NK-92 treated with Interleukin-12 subunit alpha and Interleukin-12 subunit beta, amount 100 ng/mL, for 24 hours (cell line): Measurements from ENCODE around the gene PHLDB1.
A peak's percentile ranks its signal among the peaks of the same experiment; 100 is the strongest.
"Not testable (repeated sequence)": the region's sequence is repeated elsewhere in the genome, so short reads cannot be mapped to it uniquely, and the experiment has no call there.

ENCODE experiments used
- DNase-seq: peaks from one replicate; lab custom pipeline; 2025; lab: John Stamatoyannopoulos, UW

PHLDB1 gene

GRCh38 chr11:118607401-118608359 lies at the start of gene PHLDB1:
TSS of gene PHLDB1 (plus strand) at chr11:118607615. CDS start at chr11:118613837, 6,222 bp downstream.
- DNase-seq, result no peak

DNA sequence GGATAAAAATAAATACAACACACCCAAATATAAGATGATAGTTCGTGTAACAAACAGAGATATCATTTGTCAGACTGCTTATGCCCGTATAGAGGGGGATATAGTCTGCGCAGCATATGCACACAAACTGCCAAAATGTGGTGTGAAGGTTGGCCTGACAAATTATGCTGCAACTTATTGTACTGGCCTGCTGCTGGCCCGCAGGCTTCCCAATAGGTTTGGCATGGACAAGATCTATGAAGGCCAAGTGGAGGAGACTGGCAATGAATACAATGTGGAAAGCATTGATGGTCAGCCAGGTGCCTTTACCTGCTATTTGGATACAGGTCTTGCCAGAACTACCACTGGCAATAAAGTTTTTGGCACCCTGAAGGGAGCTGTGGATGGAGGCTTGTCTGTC lies 46.6 kb upstream of the PHLDB1 start:
- DNase-seq, result no peak

- DNase-seq, result no peak
Measured at GRCh38 chr11:118565051-118565450, 42.4 kb upstream of the PHLDB1 start.

DNA sequence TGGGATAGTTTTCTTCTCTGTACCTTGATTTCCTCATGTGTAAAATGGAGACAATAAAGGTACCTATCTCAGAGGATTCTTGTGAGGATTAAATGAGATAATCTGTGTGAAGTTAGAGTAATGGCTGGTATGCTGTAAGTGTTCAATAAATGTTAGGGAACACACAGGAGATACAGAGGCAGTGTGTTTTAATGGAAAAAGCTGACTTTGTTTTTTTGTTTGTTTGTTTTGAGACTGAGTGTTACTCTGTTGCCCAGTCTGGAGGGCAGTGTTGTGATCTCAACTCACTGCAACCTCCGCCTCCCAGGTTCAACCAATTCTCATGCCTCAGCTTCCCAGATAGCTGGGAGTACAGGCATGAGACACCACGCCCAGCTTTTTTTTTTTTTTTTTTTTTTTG lies 37.7 kb upstream of the PHLDB1 start:
- no peak for DNase-seq

- no peak for DNase-seq
Measured at GRCh38 chr11:118570787-118571186, 36.6 kb upstream of the PHLDB1 start.

- DNase-seq, result not testable (repeated sequence)
Measured at GRCh38 chr11:118571701-118572060, 35.7 kb upstream of the PHLDB1 start.

DNA sequence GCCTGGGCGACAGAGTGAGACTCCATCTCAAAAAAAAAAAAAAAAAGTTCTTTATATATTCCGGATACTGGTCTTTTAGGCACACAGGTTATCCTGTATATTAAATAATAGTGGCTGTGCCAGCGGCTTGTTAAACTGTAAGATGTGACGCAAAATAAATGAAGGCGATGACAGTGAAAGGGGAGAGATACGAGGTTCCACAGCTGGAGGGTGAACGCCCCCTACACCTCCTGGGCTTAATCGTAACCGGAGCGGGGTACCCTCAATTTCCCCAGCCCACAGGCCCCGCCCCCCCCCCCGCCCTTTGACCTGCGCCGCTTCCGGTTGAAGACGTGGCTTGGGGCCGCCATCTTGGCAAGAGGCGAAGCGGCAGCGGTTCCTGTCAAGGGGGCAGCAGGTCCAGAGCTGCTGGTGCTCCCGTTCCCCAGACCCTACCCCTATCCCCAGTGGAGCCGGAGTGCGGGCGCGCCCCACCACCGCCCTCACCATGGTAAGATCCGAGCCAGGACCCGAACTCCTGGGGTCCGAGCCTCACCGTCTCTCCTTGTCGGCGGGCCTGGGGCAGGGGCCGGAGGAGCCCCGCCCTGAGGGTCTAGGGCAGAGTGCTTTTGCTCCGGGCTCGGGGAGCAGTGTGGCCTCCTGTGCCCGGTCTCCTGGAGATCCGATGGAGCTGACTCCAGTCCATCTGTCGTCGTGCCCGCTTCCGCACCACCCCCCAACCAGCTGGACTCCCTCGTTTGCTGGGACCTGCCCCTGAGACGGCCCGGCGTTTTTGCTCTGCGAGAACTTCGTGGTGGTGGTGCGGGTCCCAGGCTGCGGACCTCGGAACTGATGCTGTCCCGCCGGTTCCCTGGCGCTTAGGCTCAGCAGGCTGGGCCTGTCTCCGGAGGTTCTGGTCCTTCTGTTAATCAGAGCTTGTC lies 35.1 kb upstream of the PHLDB1 start, which contains the start of gene ARCN1:
Gene ARCN1, plus strand, starts transcription at position 349 of the 920 bp plus-strand sequence. Its CDS starts 139 bp downstream, at position 488.
- DNase-seq, result peak; percentile 82

- DNase-seq, result no peak
Measured at GRCh38 chr11:118572981-118573550, 34.3 kb upstream of the PHLDB1 start.

DNA sequence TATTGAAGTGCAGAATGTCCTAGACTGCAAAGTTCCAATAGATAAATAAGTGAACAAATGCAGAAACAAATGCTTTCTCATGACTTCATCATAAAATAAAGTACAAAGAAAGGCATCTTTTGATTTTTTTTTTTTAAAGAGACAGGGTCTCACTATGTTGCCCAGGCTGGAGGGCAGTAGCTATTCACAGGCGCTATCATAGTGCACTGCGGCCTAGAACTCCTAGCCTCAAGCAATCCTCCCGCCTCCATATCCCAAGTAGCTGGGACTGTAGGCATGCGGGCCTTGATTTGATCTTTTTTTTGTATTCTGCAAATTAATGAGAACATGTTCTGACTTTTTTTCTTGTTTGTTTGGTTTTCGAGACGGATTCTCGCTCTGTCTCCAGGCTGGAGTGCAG lies 32.8 kb upstream of the PHLDB1 start:
- no peak for DNase-seq

DNA sequence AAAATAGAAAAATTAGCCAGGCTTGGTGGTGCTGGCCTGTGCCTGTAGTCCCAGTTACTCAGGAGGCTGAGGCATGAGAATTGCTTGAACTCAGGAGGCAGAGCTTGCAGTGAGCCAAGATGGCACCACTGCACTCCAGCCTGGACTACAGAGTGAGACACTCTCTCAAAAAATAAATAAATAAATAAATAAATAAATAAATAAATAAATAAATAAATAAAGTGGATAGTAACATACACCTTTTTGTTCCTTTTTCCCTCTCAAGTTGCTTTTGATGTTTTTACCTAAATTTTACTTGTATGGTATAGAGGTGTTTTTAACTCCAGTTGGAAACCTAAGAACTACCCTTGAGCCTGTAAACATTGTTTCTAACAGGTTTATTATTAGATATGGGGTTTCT lies 29.4 kb upstream of the PHLDB1 start:
- DNase-seq, result not testable (repeated sequence)

DNA sequence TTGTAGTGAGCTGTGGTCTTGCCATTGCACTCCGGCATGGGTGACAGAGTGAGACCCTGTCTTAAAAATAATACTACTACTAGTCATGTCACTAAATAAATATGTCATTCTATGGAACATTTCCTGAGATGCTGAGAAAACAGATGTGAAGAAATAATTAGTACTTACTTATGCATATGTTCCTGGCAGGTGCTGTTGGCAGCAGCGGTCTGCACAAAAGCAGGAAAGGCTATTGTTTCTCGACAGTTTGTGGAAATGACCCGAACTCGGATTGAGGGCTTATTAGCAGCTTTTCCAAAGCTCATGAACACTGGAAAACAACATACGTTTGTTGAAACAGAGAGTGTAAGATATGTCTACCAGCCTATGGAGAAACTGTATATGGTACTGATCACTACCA lies 26.4 kb upstream of the PHLDB1 start:
- no peak for DNase-seq

DNA sequence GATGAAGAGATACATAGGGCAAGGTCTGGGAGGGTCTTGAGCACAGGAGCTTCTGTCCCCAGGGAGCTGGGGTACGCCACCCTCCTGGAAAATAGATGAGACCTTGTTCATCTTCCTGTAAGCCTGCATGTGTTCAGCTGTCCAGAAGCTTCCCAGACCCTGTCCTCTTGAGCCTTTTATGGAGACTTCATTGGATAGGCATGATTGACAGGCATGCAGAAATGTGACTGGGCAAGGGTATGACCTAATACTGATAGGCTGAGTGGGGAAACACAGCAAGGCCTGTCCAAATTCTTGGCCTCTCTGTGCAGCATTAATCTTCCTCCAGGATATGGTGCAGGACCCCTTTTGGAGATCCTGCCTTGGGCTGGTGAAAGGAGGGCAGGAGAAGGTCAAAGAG lies 19.5 kb upstream of the PHLDB1 start:
- DNase-seq, result no peak

GRCh38 chr11:118592616-118593367 lies 14.6 kb upstream of the PHLDB1 start:
- no peak for DNase-seq

DNA sequence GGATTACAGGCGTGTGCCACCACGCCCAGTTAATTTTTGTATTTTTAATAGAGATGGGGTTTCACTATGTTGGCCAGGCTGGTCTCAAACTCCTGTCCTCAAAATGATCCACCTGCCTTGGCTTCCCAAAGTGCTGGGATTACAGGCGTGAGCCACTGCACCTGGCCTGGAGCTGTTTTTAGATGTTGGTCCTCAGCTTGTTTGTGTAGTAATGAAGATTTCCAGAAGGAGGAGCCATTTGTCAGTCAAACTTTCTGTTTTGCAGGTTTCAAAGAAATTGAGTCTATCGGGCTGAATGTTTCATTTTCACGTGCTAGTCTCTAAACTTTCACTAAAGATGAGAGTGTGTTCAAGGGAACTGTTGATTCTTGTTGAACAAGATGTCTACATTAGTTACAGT lies 12.4 kb upstream of the PHLDB1 start:
- DNase-seq, result not testable (repeated sequence)

- DNase-seq, result no peak
Measured at GRCh38 chr11:118596224-118597146, 10.9 kb upstream of the PHLDB1 start.

DNA sequence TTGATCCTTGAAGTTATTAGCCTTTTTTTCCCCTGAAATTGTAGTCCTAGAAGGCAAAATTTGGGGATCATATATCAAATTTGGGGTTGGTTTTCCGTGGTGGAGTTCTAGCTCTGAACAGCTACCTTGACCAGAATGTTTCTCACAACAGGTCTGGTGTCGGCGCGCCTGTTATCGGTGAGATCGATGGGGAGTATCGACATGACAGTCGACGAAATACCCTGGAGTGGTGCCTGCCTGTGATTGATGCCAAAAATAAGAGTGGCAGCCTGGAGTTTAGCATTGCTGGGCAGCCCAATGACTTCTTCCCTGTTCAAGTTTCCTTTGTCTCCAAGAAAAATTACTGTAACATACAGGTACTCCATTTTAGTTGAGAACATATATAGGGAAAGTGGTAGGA lies 9.9 kb upstream of the PHLDB1 start:
- no peak for DNase-seq

DNA sequence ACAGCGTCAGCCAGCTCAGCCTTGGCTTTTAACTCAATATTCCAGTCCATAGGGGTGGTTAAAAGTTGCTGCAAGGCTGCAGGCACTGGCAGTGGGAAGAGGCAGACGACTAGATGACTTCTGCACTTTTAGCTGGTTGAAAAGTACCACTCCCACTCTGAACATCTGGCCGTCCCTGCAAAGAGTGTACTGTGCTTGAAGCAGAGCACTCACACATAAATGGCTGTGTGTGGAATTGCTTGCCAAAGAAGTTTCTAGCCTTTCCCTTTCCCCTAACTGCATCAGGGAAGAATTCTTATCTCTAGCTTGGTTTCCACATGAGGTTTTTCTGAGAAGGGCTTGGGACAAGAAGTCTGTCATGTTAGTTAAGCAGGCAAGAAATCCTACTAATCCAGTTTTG lies 5.1 kb upstream of the PHLDB1 start:
- DNase-seq, result no peak

DNA sequence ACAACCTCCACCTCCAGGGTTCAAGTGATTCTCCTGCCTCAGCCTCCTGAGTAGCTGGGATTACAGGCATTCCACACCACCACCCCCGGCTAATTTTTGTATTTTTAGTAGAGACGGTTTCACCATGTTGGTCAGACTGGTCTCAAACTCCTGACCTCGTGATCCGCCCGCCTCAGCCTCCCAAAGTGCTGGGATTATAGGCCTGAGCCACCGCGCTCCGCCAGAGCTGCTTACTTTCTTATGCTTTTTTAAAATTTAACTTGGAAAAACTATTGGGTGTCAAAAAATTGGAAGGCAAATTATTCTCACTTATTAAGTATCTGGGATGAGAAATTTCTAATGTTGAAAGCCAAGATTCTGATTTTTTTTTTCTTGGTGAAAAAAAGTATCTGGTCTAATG lies 3.7 kb upstream of the PHLDB1 start:
- not testable (repeated sequence) for DNase-seq

DNA sequence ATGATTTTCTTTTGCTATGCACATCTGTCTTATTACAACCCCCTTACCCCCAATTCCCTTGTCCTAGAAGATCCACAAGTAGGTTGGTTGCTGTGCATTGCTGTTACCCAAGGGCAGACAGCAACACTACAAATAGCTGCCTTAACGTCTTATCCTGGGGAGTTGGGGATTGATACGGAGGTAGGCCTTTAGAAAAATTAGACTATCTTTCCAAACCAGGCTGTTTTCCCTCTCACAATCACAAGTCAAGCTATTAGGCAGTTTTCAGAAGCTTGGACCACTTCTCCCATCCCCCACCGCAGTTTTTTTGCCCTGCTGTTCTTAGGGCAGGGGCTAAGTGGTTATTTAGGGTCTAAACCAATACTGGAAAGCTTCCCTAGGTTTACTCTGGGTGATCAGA lies 2.8 kb upstream of the PHLDB1 start:
- DNase-seq, result no peak

DNA sequence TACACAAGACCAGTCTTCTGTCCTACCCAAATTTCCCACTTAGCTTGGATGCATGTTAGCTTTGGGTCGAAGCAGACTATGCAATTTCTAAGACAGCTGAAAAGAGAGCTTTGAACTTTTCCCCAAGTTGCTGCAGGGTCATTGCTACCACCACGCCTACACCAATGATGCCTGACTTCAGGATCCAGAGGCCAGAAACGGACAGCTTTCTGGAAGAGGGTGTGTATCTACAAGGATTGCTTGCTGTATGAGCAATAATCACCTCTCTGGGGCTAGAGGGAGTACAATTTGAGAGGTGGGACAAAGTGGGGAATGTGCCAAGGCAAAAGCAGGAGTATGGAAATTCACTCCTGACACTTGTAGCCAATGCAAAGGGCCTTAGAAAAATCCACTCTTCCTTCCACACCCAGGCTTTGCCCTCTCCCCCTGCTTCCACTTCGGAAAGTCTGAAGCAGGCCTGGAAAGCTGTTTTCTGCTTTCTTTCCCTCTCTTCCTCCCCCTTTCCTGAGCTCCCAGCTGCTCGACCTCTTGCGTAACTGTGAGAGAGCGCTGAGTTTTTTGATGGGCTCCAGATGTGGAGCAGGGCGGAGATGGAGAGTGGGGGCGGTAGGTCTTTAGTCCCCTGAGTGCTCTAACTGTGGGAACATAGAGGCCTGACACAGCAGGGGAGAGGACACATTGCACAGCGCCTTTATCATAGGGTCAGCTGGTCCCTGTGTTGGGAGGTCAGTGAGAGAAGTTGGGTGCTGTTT lies 2.1 kb upstream of the PHLDB1 start:
- no peak for DNase-seq
